Fibroblast of mammary gland (primary cell): ENCODE results near the gene TMEM175.

Experiments used
- DNase-seq: peaks from one replicate; pipeline ENCODE4 v3.0.0-alpha.2; 2010; ENCODE audit warnings: low read depth
- H3K4me3 ChIP-seq: 2 replicates; pipeline ENCODE4 v1.5.1; 2011; ENCODE audit warnings: low read depth, mild to moderate bottlenecking, low read length, moderate library complexity; ENCODE audit not compliant: control insufficient read depth
- CTCF ChIP-seq: conservative IDR thresholded peaks from 2 replicates; pipeline ENCODE4 v1.5.1; 2011; ENCODE audit warnings: low read depth, low read length, inconsistent platforms; ENCODE audit not compliant: control insufficient read depth, insufficient read depth

The TMEM175 gene

GRCh38 chr4:898869-899555 lies 33.2 kb upstream of the TMEM175 start:
- DNase-seq = no peak
- no peak overlapping the region for H3K4me3 ChIP-seq
- TF ChIP-seq CTCF = no peak

- DNase-seq = no peak
- TF ChIP-seq CTCF = no peak
- H3K4me3 ChIP-seq = no peak overlapping the region
These were observed 32.7 kb upstream of the TMEM175 start for GRCh38 chr4:899556-899906.

- no peak for DNase-seq
- no peak for TF ChIP-seq CTCF
- no peak overlapping the region for H3K4me3 ChIP-seq
These were observed 32.2 kb upstream of the TMEM175 start for GRCh38 chr4:900073-900472.

- no peak for DNase-seq
- no peak for TF ChIP-seq CTCF
- no peak overlapping the region for H3K4me3 ChIP-seq
These were observed 31.5 kb upstream of the TMEM175 start for GRCh38 chr4:900721-901120.

- no peak for TF ChIP-seq CTCF
- DNase-seq = no peak
- no peak overlapping the region for H3K4me3 ChIP-seq
These were observed 30.9 kb upstream of the TMEM175 start for GRCh38 chr4:901192-901910.

- H3K4me3 ChIP-seq = no peak overlapping the region
- DNase-seq = no peak
- TF ChIP-seq CTCF = no peak
These were observed 28.9 kb upstream of the TMEM175 start for GRCh38 chr4:903066-904046.
